Ovary (tissue), 3 donors: ENCODE measurements around the gene FAR1.

Source experiments
- CTCF ChIP-seq, 3 donors: fragments of 450-650 bp in 2 of 3; fragments of 200-600 bp in 1 of 3; IDR thresholded peaks; one replicate each; pipeline versions ENCODE4 v1.5.1 to v1.8.0; 2016 to 2022; ENCODE audit warnings: antibody characterized with exemption in 3 of 3, mild to moderate bottlenecking in 1 of 3
- EP300 ChIP-seq: sonication (generic); formaldehyde crosslinking; IDR thresholded peaks from one replicate; pipeline ENCODE4 v1.6.1; 2017; ENCODE audit warnings: antibody characterized with exemption
- donor health status: DM: no; HTN: no; CAD: no.

DNA sequence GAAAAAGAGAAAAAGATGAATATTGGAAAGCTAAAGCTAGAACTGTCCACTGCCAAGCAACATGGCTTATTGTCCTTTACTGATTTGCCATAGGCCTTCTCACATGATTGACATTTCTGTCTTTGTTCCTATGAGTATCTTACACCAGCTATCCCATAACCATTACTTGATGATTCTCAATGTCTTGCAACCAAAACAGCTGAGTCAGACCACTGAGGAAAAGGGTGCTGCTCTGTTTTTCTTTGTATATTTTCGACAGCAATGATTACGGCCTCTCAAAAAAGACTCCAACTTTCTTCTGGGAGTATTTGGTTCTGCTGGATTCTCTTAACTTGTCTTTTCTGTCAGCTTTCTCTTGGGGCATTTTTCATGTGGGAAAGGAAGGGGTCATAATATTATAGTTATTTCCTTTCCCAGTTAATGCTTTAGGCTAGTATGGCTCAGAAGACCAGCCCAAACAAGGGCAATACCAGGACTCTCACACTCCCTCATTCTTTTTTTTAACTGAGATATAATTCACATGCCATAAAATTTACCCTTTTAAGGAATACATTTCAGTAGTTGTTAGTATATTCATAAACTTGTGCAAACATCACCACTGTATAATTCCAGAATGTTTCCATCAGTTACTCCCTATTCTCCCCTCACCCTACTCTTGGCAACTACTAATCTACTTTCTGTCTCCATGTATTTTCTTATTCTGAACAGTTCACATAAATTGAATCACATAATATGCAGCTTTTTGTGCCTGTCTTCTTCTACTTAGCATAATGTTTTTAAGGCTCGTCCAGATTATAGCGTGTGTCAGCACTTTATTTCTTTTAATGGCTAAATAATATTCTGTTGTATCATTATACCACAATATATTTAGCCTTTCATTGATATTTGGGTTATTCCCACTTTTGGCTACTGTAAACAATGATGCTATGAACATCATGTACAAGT lies 31.1 kb upstream of the FAR1 start:
- TF ChIP-seq CTCF (IDR thresholded peaks at IDR 0.05) (no peak), EP300 (no peak)
